ENCODE data around the gene STX19.

DNA sequence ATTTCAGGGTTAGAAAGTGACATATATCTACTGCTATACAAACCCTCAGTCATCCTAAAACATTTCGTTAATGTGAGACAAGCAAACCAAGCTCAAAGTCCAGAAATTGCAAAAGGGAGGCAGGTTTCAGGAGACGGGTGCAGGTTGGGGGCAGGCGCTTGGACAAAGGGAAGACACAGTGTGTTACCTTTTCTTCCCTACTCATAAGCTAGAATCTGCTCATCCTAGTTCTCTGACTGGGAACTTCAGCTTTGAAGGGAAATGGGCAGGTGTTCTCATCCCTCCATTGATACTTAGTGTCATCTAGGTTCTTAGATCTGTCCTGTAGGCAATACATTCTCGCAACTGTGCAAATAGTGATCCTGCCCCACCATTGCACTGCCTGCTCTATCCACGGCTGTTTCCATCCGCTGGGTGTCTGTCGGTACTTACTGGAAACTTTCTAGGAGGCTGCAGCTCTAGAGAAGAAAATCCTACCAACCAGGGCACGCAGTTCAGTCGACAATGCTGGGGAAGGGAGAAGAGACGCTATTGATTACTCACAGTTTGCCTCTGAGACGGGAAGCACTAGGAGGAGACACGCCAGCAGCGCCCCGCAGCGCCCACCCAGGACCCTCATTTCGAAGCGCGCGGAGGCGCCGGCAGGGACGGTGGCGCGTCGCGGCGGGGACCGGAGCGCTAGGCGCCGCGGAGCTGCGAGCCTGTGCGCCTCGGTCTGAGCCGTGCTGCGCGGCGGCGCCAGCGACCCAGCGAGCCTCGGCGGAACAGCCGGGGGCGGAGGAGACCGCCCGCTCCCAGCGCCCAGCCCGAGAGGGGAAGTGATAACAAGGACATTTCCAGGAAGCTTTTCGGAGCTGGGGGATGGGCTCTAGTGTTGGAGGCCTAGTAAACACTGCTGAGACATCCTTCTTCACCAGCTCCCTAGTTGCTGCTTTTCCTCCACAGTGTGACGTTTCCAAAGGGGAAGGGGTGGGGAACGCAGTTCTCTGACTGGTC, 55.0 kb downstream of the STX19 start, which contains the start of gene PROS1:
- TF ChIP-seq CTCF (IDR thresholded peaks at IDR 0.05) (no peak), POLR2A (IDR thresholded peaks at IDR 0.05) (no peak)

Data from stomach (tissue), 4 donors.